ENCODE results near the gene WBP2. TPM values are rescaled to one million over a fixed set of nuclear protein-coding genes. Genes with fewer than 3 reads are reported as not detected.

WBP2 gene
- total RNA-seq = 125 TPM
- long read RNA-seq, transcript WBP2-209 (4 exons, 747 nt) = minor isoform, 8 of 237 reads
- long read RNA-seq, transcript WBP2-201 (8 exons, 1,944 nt) = major isoform, 97 of 237 reads
- long read RNA-seq, partial matches to known transcripts = 22 of 237 reads
- long read RNA-seq, other reads (novel, unspliced or antisense) = 108 of 237 reads

DNA sequence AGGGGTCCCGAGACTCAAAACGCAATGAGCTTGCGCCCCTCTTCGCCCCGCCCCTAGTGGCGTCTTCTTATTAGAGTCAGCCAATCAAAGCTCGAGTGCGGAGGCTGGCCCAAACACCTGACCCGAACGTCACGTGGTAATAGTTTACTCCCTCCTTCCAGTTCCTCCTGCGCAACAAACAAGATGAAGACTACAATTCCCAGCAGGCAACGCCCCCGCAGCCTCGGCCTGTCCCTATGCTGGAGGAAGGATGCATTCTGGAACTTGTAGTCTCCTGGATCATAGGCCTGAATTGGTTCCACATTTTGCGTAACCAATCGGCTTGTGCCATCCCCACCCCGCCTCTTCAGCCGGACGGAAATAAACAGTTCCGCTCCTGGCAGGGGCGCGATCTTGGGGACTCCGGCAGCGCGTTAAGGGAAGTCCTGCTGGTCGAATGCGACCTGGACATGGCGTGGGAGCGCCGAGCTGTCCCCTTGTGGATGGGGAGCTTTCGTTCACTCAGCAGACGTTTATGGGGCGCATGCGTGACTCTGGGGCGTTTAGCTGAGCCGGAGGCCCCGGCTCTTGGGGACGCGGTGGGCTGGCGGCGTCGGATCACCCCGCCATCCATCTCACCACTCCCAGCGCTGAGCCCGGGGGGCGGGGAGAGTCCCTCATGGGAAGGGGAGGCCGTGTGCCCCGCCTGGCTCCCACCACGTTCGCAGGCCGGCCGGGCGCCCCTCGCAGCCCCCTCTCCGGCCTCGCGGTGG lies at the start of gene WBP2:
WBP2 (minus strand) TSS at position 26 of the 752 bp plus-strand sequence. CDS start 38 bp downstream, outside the sequence.
- peak; percentile 98 for DNase-seq (ENCODE audit: low spot score)

GRCh38 chr17:75902406-75902805 lies 47.3 kb upstream of the WBP2 start:
- DNase-seq (ENCODE audit: low spot score) = no peak

- DNase-seq (ENCODE audit: low spot score) = no peak
These were observed 46.6 kb upstream of the WBP2 start for GRCh38 chr17:75901727-75902126.

- DNase-seq (ENCODE audit: low spot score) = no peak
These were observed 45.8 kb upstream of the WBP2 start for GRCh38 chr17:75900691-75901533.

GRCh38 chr17:75899767-75900468 lies 44.8 kb upstream of the WBP2 start:
- no peak for DNase-seq (ENCODE audit: low spot score)

DNA sequence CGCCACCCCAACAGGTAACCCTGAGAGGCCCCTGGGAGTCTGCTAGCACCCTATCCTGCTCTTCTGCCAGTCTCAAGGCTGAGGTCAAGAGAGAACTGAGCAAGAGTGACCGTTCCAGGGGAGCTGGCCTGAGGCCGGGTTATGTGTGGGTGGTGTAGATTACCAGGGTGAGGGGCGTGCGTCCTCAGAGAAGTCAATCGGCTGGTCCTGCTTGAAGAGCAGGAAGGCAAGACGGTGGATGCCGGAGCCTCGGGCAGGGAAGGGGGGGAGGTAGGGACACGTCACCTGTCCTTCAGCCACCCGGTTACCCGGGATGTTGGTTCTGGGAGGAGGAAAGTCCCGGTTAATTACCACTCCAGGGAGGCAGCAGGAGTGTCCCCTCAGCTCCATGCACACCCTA lies 44.2 kb upstream of the WBP2 start:
- no peak for DNase-seq (ENCODE audit: low spot score)

DNA sequence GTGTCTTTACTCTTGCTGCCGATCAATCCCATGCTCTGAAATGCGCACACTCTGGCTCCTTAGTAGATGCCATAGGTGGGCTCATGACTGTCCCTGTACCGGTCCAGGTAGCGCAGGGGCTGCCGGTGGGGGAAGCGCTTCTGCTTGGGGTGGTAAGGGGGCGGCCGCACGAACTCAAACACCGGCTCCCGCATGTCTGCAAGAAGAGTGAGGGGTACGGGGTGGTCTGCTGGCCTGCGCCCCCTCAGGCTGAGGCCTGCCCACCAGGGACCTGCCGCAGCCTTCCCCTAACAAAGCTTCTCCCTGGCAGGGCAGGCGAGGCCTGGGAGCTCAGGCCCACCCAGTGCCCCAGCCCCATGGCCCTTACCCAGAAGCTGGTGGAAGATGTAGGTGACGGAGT lies 43.7 kb upstream of the WBP2 start:
- no peak for DNase-seq (ENCODE audit: low spot score)

GRCh38 chr17:75898065-75898464 lies 42.9 kb upstream of the WBP2 start:
- no peak for DNase-seq (ENCODE audit: low spot score)

- no peak for DNase-seq (ENCODE audit: low spot score)
These were observed 42.3 kb upstream of the WBP2 start for GRCh38 chr17:75897160-75898019.

- DNase-seq (ENCODE audit: low spot score) = peak; percentile 97
These were observed 41.5 kb upstream of the WBP2 start, which contains the start of gene TRIM65 for GRCh38 chr17:75896415-75897159. TSS of gene TRIM65 (minus strand) at chr17:75896951. CDS start at chr17:75896937, 14 bp downstream.

DNA sequence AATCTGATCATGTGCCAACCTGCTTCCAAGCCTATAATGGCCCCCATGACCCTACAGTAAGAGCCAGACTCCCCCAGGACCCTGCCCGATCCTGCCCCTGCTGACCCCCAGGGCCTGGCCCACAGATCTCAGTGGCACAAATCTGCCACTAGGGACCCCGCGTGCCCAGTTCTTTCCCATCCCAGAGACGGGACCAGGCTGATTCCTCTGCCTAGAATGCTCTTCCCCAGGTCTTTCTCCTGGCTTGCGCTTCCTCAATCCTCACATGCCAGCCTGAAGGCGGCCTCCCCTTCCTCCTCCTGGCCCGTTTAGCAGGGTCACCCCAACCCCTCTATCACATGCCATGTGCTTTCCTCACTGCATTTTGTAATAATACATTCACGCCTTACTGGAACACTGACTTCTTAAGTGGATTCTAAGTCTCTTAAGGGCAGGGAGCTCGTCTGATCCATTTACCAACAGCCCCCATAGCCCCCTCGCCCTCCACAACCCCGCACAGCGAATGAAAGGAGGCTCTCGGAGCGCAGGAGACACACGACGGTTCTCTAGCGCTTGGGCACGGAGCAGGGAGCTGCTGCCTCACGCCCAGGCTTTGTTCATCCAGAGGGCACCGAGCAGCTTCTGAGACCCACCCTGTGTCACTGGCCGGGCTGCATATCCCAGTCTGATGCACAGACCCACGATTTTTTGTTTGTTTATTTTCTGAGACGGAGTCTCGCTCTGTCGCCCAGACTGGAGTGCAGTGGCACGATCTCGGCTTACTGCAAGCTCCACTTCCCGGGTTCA lies 40.4 kb upstream of the WBP2 start:
- no peak for DNase-seq (ENCODE audit: low spot score)

GRCh38 chr17:75894049-75894733 lies 39.1 kb upstream of the WBP2 start:
- DNase-seq (ENCODE audit: low spot score) = no peak

DNA sequence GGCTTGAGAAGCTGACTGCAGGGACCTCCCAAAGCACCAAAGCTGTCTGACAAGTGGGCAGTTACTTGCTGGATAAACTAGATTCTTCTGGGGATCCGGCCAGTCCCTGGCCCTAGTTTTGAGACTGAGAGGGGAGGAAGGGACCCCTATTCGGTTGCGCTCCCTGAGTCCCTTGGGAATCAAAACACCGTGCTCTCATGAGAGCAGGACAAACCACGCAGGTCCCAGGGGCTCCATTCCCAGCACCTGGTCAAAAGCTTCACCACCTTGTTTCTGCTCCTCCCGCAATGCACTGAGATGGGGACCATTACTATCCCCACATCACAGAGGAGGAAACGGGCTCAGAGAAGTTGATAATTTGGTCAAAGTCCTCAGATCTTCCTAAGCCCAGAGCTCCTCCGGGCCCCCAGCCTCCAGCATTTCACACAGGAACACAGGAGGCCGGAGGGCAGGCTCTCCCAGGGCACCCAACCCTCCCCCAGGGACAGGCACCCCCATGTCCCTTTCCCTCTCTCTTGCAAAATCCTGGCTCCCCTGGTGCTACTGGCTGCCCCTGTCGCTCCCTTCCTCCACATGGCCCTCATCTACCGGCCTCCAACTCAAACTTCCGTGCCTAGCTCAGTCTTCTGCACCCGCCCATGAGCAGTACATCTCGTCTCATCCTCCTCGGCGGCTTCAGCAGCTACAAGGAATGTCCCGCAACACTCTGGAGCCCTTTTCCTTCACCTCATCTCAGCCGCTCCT lies 38.3 kb upstream of the WBP2 start:
- no peak for DNase-seq (ENCODE audit: low spot score)

GRCh38 chr17:75892556-75893224 lies 37.6 kb upstream of the WBP2 start:
- no peak for DNase-seq (ENCODE audit: low spot score)

GRCh38 chr17:75891605-75892555 lies 36.7 kb upstream of the WBP2 start:
- no peak for DNase-seq (ENCODE audit: low spot score)
